H9 (cell line): ENCODE results near the gene SEPTIN2. TPM values are rescaled to one million over a fixed set of nuclear protein-coding genes. Genes with fewer than 3 reads are reported as not detected.

Source experiments
- DNase-seq: peaks from one replicate; pipeline ENCODE4 v3.0.0-alpha.2; 2017
- H2AFZ ChIP-seq: one replicate; pipeline ENCODE4 v1.6.1; 2013; ENCODE audit warnings: mild to moderate bottlenecking, low read length, control low read depth, moderate library complexity
- H2AK5ac ChIP-seq: 2 replicates; pipeline ENCODE4 v1.6.1; 2013; ENCODE audit warnings: low read length, control low read depth, mixed read lengths; ENCODE audit not compliant: insufficient read length
- H2BK120ac ChIP-seq: one replicate; pipeline ENCODE4 v1.6.1; 2013; ENCODE audit warnings: low read depth, mild to moderate bottlenecking, low read length, control low read depth, inconsistent platforms; ENCODE audit not compliant: poor library complexity, severe bottlenecking
- H2BK12ac ChIP-seq: 2 replicates; pipeline ENCODE4 v1.6.1; 2013; ENCODE audit warnings: low read length, control low read depth, mixed read lengths, low read depth; ENCODE audit not compliant: insufficient read length
- H2BK15ac ChIP-seq: 2 replicates; pipeline ENCODE4 v1.6.1; 2013; ENCODE audit warnings: low read depth, low read length, control low read depth
- H2BK20ac ChIP-seq: one replicate; pipeline ENCODE4 v1.6.1; 2013; ENCODE audit warnings: low read depth, mild to moderate bottlenecking, low read length, control low read depth, inconsistent platforms; ENCODE audit not compliant: poor library complexity, severe bottlenecking
- H2BK5ac ChIP-seq: 2 replicates; pipeline ENCODE4 v1.6.1; 2013; ENCODE audit warnings: low read length, control low read depth, mixed read lengths; ENCODE audit not compliant: insufficient read length
- H3K14ac ChIP-seq: 2 replicates; pipeline ENCODE4 v1.6.1; 2013; ENCODE audit warnings: low read length, control low read depth; ENCODE audit not compliant: insufficient read depth
- H3K18ac ChIP-seq: 2 replicates; pipeline ENCODE4 v1.6.1; 2013; ENCODE audit warnings: low read depth, mild to moderate bottlenecking, mixed read lengths, low read length, control low read depth; ENCODE audit not compliant: insufficient read length
- H3K23ac ChIP-seq: 2 replicates; pipeline ENCODE4 v1.6.1; 2013; ENCODE audit warnings: low read length, control low read depth, mixed read lengths, low read depth; ENCODE audit not compliant: insufficient read length
- H3K23me2 ChIP-seq: 2 replicates; pipeline ENCODE4 v1.6.1; 2013; ENCODE audit warnings: low read depth, mild to moderate bottlenecking, mixed read lengths, low read length, control low read depth; ENCODE audit not compliant: insufficient read length, poor library complexity, severe bottlenecking
- H3K27ac ChIP-seq: 2 replicates; pipeline ENCODE4 v1.5.1; 2013; ENCODE audit warnings: low read length, control low read depth, mixed read lengths, low read depth; ENCODE audit not compliant: insufficient read length
- H3K27me3 ChIP-seq: 2 replicates; pipeline ENCODE4 v1.6.1; 2013; ENCODE audit warnings: low read length, control low read depth, inconsistent platforms; ENCODE audit not compliant: insufficient read depth
- H3K4ac ChIP-seq: 2 replicates; pipeline ENCODE4 v1.6.1; 2013; ENCODE audit warnings: low read depth, mild to moderate bottlenecking, control low read depth, inconsistent platforms, low read length, moderate library complexity
- H3K4me1 ChIP-seq: 2 replicates; pipeline ENCODE4 v1.6.1; 2013; ENCODE audit warnings: low read length, control low read depth, inconsistent platforms; ENCODE audit not compliant: insufficient read depth
- H3K4me2 ChIP-seq: 2 replicates; pipeline ENCODE4 v1.6.1; 2013; ENCODE audit warnings: low read length, control low read depth, mixed read lengths; ENCODE audit not compliant: insufficient read length, insufficient read depth
- H3K56ac ChIP-seq: 2 replicates; pipeline ENCODE4 v1.6.1; 2013; ENCODE audit warnings: low read depth, mild to moderate bottlenecking, mixed read lengths, low read length, control low read depth; ENCODE audit not compliant: insufficient read length
- H3K79me1 ChIP-seq: 2 replicates; pipeline ENCODE4 v1.6.1; 2013; ENCODE audit warnings: low read depth, mild to moderate bottlenecking, moderate library complexity, low read length, control low read depth, inconsistent platforms; ENCODE audit not compliant: insufficient read depth, poor library complexity, severe bottlenecking
- H3K79me2 ChIP-seq: 2 replicates; pipeline ENCODE4 v1.6.1; 2013; ENCODE audit warnings: low read length, control low read depth, inconsistent platforms; ENCODE audit not compliant: insufficient read depth
- H3K9ac ChIP-seq: 2 replicates; pipeline ENCODE4 v1.6.1; 2013; ENCODE audit warnings: low read length, control low read depth, mixed read lengths; ENCODE audit not compliant: insufficient read length; ENCODE audit errors: extremely low read depth
- H3K9me3 ChIP-seq: one replicate; pipeline ENCODE4 v1.6.1; 2013; ENCODE audit warnings: low read depth, low read length, inconsistent platforms; ENCODE audit not compliant: control insufficient read depth
- H3T11ph ChIP-seq: one replicate; pipeline ENCODE4 v1.6.1; 2013; ENCODE audit warnings: mild to moderate bottlenecking, low read length, control low read depth, inconsistent platforms
- H4K20me1 ChIP-seq: one replicate; pipeline ENCODE4 v1.6.1; 2013; ENCODE audit not compliant: control insufficient read depth, insufficient read length, insufficient read depth
- H4K5ac ChIP-seq: 2 replicates; pipeline ENCODE4 v1.6.1; 2013; ENCODE audit warnings: low read depth, mild to moderate bottlenecking, mixed read lengths, low read length, control low read depth; ENCODE audit not compliant: insufficient read length
- H4K8ac ChIP-seq: replicated peaks from 2 replicates; pipeline ENCODE4 v1.6.1; 2013; ENCODE audit warnings: low read length, control low read depth, mixed read lengths, low read depth; ENCODE audit not compliant: insufficient read length
- H4K91ac ChIP-seq: 2 replicates; pipeline ENCODE4 v1.6.1; 2013; ENCODE audit warnings: low read depth, mild to moderate bottlenecking, moderate library complexity, mixed read lengths, low read length, control low read depth; ENCODE audit not compliant: insufficient read length
- H3K27ac Mint-ChIP-seq, 3 experiments: 2 replicates in 2 of 3; 3 replicates in 1 of 3; pipeline ENCODE4 v1.8.0; 2020 to 2021; ENCODE audit warnings: mixed read lengths in 3 of 3, mild to moderate bottlenecking in 1 of 3, moderate library complexity in 1 of 3
- H3K27me3 Mint-ChIP-seq: 2 replicates; pipeline ENCODE4 v1.8.0; 2021; ENCODE audit warnings: low read depth, mild to moderate bottlenecking, moderate library complexity, mixed read lengths
- H3K36me3 Mint-ChIP-seq, 3 experiments: 2 replicates in 2 of 3; 3 replicates in 1 of 3; pipeline ENCODE4 v1.8.0; 2020 to 2021; ENCODE audit warnings: low read depth in 3 of 3, mixed read lengths in 3 of 3; ENCODE audit not compliant: insufficient read depth in 1 of 3
- H3K4me1 Mint-ChIP-seq, 2 experiments: 2 replicates each; pipeline ENCODE4 v1.8.0; 2020; ENCODE audit warnings: mixed read lengths in 2 of 2
- H3K4me3 Mint-ChIP-seq, 2 experiments: 2 replicates in 1 of 2; 3 replicates in 1 of 2; pipeline ENCODE4 v1.8.0; 2020 to 2021; ENCODE audit warnings: mild to moderate bottlenecking in 2 of 2, mixed read lengths in 2 of 2, moderate library complexity in 1 of 2
- H3K9me3 Mint-ChIP-seq, 2 experiments: 2 replicates in 1 of 2; 3 replicates in 1 of 2; pipeline ENCODE4 v1.8.0; 2020; ENCODE audit warnings: mild to moderate bottlenecking in 2 of 2, mixed read lengths in 2 of 2, moderate library complexity in 1 of 2
- WGBS: extraction: QIAGEN DNeasy Blood & Tissue Kit; methylation state at CpG from one replicate; pipeline ENCODE4 v1.1.7; 2013; ENCODE audit warnings: missing lambda C conversion rate, low lambda C conversion rate, mixed read lengths; ENCODE audit not compliant: insufficient read length; ENCODE audit errors: extremely low coverage; 5-methylcytosine and 5-hydroxymethylcytosine counted together
- total RNA-seq: library from RNA; stranded (reverse); gene quantifications from 2 replicates; pipeline ENCODE4 v1.2.1, GENCODE V29; 2021
- TF ChIP-seq, protein P1 (sequence below): fragments of 200-600 bp; sonication (generic); conservative IDR thresholded peaks from 3 replicates; pipeline ENCODE4 v1.8.0; 2021; ENCODE audit warnings: antibody characterized with exemption, mild to moderate bottlenecking

SEPTIN2 gene
- total RNA-seq, 1 experiment from 2014 or later: 385 TPM

DNA sequence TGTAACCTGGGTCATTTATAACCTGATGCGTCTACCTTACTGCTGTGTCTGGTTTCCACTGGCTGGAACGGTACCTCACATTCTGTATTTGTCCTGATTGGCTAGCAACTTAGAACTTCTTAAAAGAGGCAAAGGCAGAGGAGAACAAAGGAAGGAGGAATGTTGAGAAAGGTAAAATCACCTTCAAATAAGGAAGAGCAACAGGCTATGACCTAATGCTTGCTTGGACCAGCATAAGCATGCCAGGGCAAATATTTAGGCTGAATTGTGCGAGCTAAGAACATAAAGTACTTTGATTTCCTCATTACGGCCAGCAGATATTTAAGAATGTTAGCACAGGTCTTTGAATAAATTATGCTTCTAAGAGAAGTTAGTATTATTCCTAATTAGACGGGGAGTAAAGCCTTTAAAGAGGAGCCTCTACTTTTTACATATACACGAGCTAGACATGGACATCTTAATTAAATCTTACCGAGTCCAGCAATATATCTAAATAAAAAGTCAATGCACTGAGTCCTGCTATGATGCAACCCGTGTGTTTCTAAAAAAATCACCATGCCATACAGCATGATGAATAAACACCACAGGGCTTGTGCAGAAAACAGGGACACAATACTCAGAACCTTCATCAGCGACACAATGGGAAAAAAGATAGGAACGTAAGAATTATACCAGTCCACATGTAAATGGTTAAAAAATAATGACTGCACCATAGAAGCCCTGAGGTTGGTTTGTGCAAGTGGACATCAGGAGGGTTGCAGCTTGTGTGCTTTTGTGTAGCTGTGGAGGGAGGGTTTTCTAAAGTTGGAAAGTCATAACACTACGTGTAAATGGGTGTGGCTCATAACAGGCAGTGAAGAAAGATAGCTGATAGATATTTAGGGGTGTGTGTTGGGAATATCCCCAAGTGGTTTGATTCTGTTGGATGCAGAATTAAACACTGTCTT, 14.2 kb downstream of the SEPTIN2 start:
- DNase-seq: no peak
- Histone ChIP-seq H3K79me1 (peaks cover 6% of the 10 kb centered on the region), H3K27me3 (no peaks in the 10 kb centered on the region), H3K27ac (no peak overlapping the region), H4K20me1 (no peaks in the 10 kb centered on the region), H3K14ac (no peak overlapping the region), H2BK20ac (no peak overlapping the region), H3K23me2 (no peaks in the 10 kb centered on the region), H3K9me3 (no peaks in the 10 kb centered on the region), H3T11ph (no peak overlapping the region), H4K8ac (no peak overlapping the region), H3K79me2 (peaks cover 7% of the 10 kb centered on the region; the same call in 1 of the 2 replicates), H3K4me1 (no peaks in the 10 kb centered on the region), H2AK5ac (no peak overlapping the region), H2BK5ac (no peak overlapping the region), H3K23ac (no peak overlapping the region), H3K56ac (no peak overlapping the region), H3K9ac (no peak overlapping the region), H2BK15ac (no peak overlapping the region), H2BK120ac (no peak overlapping the region), H4K5ac (no peak overlapping the region), H3K4me2 (no peak overlapping the region), H4K91ac (no peak overlapping the region), H2AFZ (no peak overlapping the region), H3K18ac (no peak overlapping the region), H2BK12ac (no peak overlapping the region), H3K4ac (no peak overlapping the region)
- Mint-ChIP-seq H3K27me3 (no peaks in the 10 kb centered on the region), H3K27ac (peak overlapping the region in 2 of 3 experiments; percentile 68 to 69; a peak in 4 of 7 replicates), H3K4me1 (peaks cover 6% of the 10 kb centered on the region in 2 experiments), H3K4me3 (no peak overlapping the region), H3K9me3 (no peaks in the 10 kb centered on the region), H3K36me3 (peaks cover 25 to 78% (median 69%) of the 10 kb centered on the region in 3 experiments; a peak in 6 of 7 replicates)
- TF ChIP-seq, protein P1, sequence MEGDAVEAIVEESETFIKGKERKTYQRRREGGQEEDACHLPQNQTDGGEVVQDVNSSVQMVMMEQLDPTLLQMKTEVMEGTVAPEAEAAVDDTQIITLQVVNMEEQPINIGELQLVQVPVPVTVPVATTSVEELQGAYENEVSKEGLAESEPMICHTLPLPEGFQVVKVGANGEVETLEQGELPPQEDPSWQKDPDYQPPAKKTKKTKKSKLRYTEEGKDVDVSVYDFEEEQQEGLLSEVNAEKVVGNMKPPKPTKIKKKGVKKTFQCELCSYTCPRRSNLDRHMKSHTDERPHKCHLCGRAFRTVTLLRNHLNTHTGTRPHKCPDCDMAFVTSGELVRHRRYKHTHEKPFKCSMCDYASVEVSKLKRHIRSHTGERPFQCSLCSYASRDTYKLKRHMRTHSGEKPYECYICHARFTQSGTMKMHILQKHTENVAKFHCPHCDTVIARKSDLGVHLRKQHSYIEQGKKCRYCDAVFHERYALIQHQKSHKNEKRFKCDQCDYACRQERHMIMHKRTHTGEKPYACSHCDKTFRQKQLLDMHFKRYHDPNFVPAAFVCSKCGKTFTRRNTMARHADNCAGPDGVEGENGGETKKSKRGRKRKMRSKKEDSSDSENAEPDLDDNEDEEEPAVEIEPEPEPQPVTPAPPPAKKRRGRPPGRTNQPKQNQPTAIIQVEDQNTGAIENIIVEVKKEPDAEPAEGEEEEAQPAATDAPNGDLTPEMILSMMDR: no peak
- WGBS: no CpG with 5 or more reads among the region's 11 CpGs
